CD14-positive monocyte (primary cell): Measurements from ENCODE around the gene SCAPER. TPM values are rescaled to one million over a fixed set of nuclear protein-coding genes. Genes with fewer than 3 reads are reported as not detected.

Experiments used
- DNase-seq, 3 donors: peaks; one replicate each; pipeline ENCODE4 v3.0.0-alpha.2; 2011 to 2022
- H2AFZ ChIP-seq: 2 replicates; pipeline ENCODE4 v1.6.0; 2012; ENCODE audit warnings: mild to moderate bottlenecking, low read depth, low read length, inconsistent platforms; ENCODE audit not compliant: insufficient read depth, poor library complexity, severe bottlenecking
- H3K27ac ChIP-seq, 2 donors: 1 replicate in 1 of 2; 2 replicates in 1 of 2; pipeline ENCODE4 v1.5.1; 2012 to 2013; ENCODE audit warnings: low read length in 2 of 2, control low read depth in 1 of 2, inconsistent platforms in 1 of 2, low read depth in 1 of 2, mild to moderate bottlenecking in 1 of 2
- H3K27me3 ChIP-seq, 2 donors: one replicate each; pipeline versions ENCODE4 v1.6.0 to v1.6.1; 2011 to 2013; ENCODE audit warnings: low read length in 2 of 2; ENCODE audit not compliant: control insufficient read depth in 2 of 2, insufficient read depth in 2 of 2
- H3K36me3 ChIP-seq, 2 donors: replicated peaks in 1 of 2; 1 replicate in 1 of 2; 2 replicates in 1 of 2; pipeline versions ENCODE4 v1.5.1 to v1.6.1; 2012 to 2013; ENCODE audit warnings: low read length in 2 of 2, control low read depth in 1 of 2, inconsistent platforms in 1 of 2, mild to moderate bottlenecking in 1 of 2; ENCODE audit not compliant: insufficient read depth in 2 of 2, control insufficient read depth in 1 of 2
- H3K4me1 ChIP-seq, 2 donors: 1 replicate in 1 of 2; 2 replicates in 1 of 2; pipeline versions ENCODE4 v1.5.1 to v1.6.1; 2012 to 2013; ENCODE audit warnings: low read length in 2 of 2, control low read depth in 1 of 2, inconsistent platforms in 1 of 2, mild to moderate bottlenecking in 1 of 2, moderate library complexity in 1 of 2; ENCODE audit not compliant: insufficient read depth in 2 of 2, control insufficient read depth in 1 of 2
- H3K4me2 ChIP-seq: replicated peaks from 2 replicates; pipeline ENCODE3; 2012; ENCODE audit warnings: low read length, moderate library complexity, mild to moderate bottlenecking; ENCODE audit not compliant: poor library complexity, severe bottlenecking; ENCODE audit errors: extremely low read depth
- H3K4me3 ChIP-seq, 3 experiments: fragments of 200-600 bp in 1 of 3; sonication (generic) in 1 of 3; replicated peaks in 1 of 3; 1 replicate in 2 of 3; 2 replicates in 1 of 3; pipeline ENCODE4 v1.5.1; 2011 to 2013; ENCODE audit warnings: low read length in 3 of 3, mild to moderate bottlenecking in 3 of 3, control low read depth in 2 of 3, low read depth in 2 of 3, inconsistent platforms in 1 of 3, moderate library complexity in 1 of 3
- H3K79me2 ChIP-seq: 2 replicates; pipeline ENCODE4 v1.6.0; 2012; ENCODE audit warnings: mild to moderate bottlenecking, control low read depth, inconsistent platforms, low read length, moderate library complexity; ENCODE audit not compliant: insufficient read depth
- H3K9ac ChIP-seq: 2 replicates; pipeline ENCODE4 v1.6.0; 2017; ENCODE audit warnings: low read length, mild to moderate bottlenecking; ENCODE audit not compliant: insufficient read depth, poor library complexity, severe bottlenecking
- H3K9me3 ChIP-seq, 2 donors: replicated peaks in 1 of 2; 1 replicate in 1 of 2; 2 replicates in 1 of 2; pipeline versions ENCODE4 v1.5.1 to v1.6.1; 2012 to 2013; ENCODE audit warnings: low read length in 2 of 2, control low read depth in 1 of 2; ENCODE audit not compliant: control insufficient read depth in 1 of 2, insufficient read depth in 1 of 2
- H4K20me1 ChIP-seq: 2 replicates; pipeline ENCODE4 v1.6.0; 2012; ENCODE audit warnings: mild to moderate bottlenecking, low read length, control low read depth, moderate library complexity; ENCODE audit not compliant: insufficient read depth
- H3K27ac Mint-ChIP-seq, 7 donors: one replicate each; pipeline ENCODE4 v1.8.0; 2020; ENCODE audit warnings: mild to moderate bottlenecking in 7 of 7, mixed read lengths in 7 of 7, moderate library complexity in 6 of 7, inconsistent platforms in 2 of 7
- H3K27me3 Mint-ChIP-seq, 3 donors: one replicate each; pipeline ENCODE4 v1.8.0; 2021 to 2022; ENCODE audit warnings: low read depth in 3 of 3, mild to moderate bottlenecking in 3 of 3, mixed read lengths in 3 of 3, moderate library complexity in 3 of 3, inconsistent platforms in 1 of 3
- H3K36me3 Mint-ChIP-seq, 2 donors: one replicate each; pipeline ENCODE4 v1.8.0; 2020; ENCODE audit warnings: mixed read lengths in 2 of 2, inconsistent platforms in 1 of 2, mild to moderate bottlenecking in 1 of 2
- H3K4me1 Mint-ChIP-seq: one replicate; pipeline ENCODE4 v1.8.0; 2020; ENCODE audit warnings: mild to moderate bottlenecking, mixed read lengths
- H3K4me3 Mint-ChIP-seq, 2 donors: one replicate each; pipeline ENCODE4 v1.8.0; 2020; ENCODE audit warnings: mild to moderate bottlenecking in 2 of 2, mixed read lengths in 2 of 2, moderate library complexity in 1 of 2
- H3K9me3 Mint-ChIP-seq, 7 donors: one replicate each; pipeline ENCODE4 v1.8.0; 2020 to 2022; ENCODE audit warnings: mixed read lengths in 7 of 7, mild to moderate bottlenecking in 6 of 7, moderate library complexity in 6 of 7, inconsistent platforms in 2 of 7
- WGBS: methylation state at CpG from one replicate; pipeline ENCODE4 v1.1.5; 2013; ENCODE audit warnings: missing lambda C conversion rate; ENCODE audit not compliant: insufficient coverage; 5-methylcytosine and 5-hydroxymethylcytosine counted together
- intact Hi-C, 2 donors: fragments of 100-400 bp; cut with micrococcal nuclease; formaldehyde crosslinking; loops; one replicate each; pipeline versions ENCODE4 v1.15.0 to v1.15.1; 2023
- polyA plus RNA-seq, 3 donors: library from polyadenylated mRNA; depleted of rRNA in 1 of 3; unstranded in 2 of 3; stranded (reverse) in 1 of 3; fragments of 300-500 nt in 2 of 3; fragments of >200 nt in 1 of 3; fragmentation: Illumina TruSeq in 2 of 3; gene quantifications; 1 replicate in 2 of 3; 2 replicates in 1 of 3; pipeline ENCODE4 v1.2.3, GENCODE V29; 2012 to 2021
- TF ChIP-seq, protein P1 (sequence below): fragments of 200-600 bp; IDR thresholded peaks from one replicate; pipeline ENCODE4 v1.8.0; 2022; ENCODE audit warnings: antibody characterized with exemption, mild to moderate bottlenecking

Gene SCAPER
- polyA plus RNA-seq, 3 donors, result 2.5 to 5.4 (median 4.2) TPM

DNA sequence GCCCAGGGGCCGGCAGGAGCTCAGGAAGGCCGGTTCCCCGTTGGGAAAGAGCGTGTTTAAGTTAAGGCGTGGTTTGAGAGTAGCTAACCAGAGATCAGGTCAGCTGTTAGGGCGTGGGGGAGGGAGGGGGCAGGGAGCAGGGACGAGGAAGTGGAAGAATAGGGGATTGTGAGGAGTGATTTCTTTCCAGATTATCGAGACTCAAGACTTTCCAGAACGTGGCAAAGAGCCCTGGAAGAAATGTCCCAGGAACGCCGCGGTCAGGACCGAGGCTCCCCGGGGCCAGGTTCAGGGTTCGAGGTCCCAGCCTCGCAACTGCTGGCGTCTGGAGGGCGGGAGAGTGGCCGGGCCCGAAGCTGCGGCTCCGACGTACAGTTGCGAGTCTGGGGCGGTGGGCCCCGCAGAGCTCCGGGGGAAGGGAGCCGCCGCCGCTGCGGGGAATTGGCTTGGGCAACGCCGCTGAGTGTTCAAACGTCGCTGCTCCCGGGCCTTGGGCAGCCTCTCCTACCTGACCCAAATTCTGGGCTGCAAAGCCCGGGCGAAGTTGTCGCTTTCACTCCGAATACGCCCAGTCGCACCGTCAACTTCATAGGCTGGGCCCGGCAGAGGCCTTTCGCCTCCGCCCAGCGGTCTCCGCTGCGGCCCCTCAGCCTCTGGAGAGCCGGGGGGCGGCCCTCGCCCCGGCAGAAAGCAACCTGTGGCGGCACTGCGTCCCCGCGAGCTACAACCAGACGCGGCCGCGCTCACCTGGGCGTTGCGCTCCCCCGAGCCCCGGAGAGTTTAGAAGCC, 559.1 kb downstream of the SCAPER start:
- H3K27ac ChIP-seq, result no peak overlapping the region
- peaks cover 0 to 37% (median 23%) of the 10 kb centered on the region in 7 donors for H3K9me3 Mint-ChIP-seq
- peak overlapping the region; percentile 78 for H2AFZ ChIP-seq
- 1% methylated on average over 65 of the region's 65 CpGs for WGBS
- H3K4me1 Mint-ChIP-seq, result peaks cover 36% of the 10 kb centered on the region
- peaks cover 29% of the 10 kb centered on the region for H4K20me1 ChIP-seq
- H3K9ac ChIP-seq, result peak overlapping the region; percentile 48
- TF ChIP-seq, protein P1, sequence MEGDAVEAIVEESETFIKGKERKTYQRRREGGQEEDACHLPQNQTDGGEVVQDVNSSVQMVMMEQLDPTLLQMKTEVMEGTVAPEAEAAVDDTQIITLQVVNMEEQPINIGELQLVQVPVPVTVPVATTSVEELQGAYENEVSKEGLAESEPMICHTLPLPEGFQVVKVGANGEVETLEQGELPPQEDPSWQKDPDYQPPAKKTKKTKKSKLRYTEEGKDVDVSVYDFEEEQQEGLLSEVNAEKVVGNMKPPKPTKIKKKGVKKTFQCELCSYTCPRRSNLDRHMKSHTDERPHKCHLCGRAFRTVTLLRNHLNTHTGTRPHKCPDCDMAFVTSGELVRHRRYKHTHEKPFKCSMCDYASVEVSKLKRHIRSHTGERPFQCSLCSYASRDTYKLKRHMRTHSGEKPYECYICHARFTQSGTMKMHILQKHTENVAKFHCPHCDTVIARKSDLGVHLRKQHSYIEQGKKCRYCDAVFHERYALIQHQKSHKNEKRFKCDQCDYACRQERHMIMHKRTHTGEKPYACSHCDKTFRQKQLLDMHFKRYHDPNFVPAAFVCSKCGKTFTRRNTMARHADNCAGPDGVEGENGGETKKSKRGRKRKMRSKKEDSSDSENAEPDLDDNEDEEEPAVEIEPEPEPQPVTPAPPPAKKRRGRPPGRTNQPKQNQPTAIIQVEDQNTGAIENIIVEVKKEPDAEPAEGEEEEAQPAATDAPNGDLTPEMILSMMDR, result no peak
- H3K27ac Mint-ChIP-seq, result no peak overlapping the region
- no peaks in the 10 kb centered on the region for H3K36me3 ChIP-seq
- peaks cover 39 to 48% of the 10 kb centered on the region in 2 donors for H3K4me1 ChIP-seq
- peaks cover 0 to 42% of the 10 kb centered on the region in 2 donors for H3K9me3 ChIP-seq
- peaks cover 31 to 50% of the 10 kb centered on the region in 2 donors for H3K36me3 Mint-ChIP-seq
- peak overlapping the region; percentile 37 to 77 (median 53) for H3K4me3 ChIP-seq
- intact Hi-C loops, result no loop called here
- peak; percentile 37 to 53 (median 47) for DNase-seq
- peak overlapping the region; percentile 95 for H3K4me2 ChIP-seq
- H3K27me3 ChIP-seq, result peaks cover 68 to 88% of the 10 kb centered on the region in 2 donors
- peaks cover 71 to 86% (median 71%) of the 10 kb centered on the region in 3 donors for H3K27me3 Mint-ChIP-seq
- peak overlapping the region; percentile 84 to 90 for H3K4me3 Mint-ChIP-seq
- no peaks in the 10 kb centered on the region for H3K79me2 ChIP-seq

DNA sequence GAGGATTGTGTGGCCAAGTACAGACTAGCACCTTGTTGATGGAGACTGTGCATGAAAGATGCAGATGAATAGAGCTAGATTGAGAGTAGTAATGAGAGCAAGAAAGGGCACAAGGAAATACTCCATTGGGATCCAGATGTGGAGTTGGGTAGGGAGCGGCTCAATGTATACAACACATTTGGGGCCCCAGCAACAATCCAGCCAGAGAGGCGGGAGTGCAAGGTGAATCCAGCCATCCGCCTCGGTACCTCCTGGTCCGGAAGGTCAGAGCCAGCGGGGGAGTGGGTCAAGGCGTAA, 559.6 kb downstream of the SCAPER start:
- peak overlapping the region; percentile 84 to 90 for H3K4me3 Mint-ChIP-seq
- Histone ChIP-seq H2AFZ (peak overlapping the region; percentile 78), H3K79me2 (no peaks in the 10 kb centered on the region), H3K36me3 (no peaks in the 10 kb centered on the region), H4K20me1 (peaks cover 35% of the 10 kb centered on the region), H3K4me2 (peak overlapping the region; percentile 95), H3K9ac (no peak overlapping the region), H3K27ac (no peak overlapping the region), H3K27me3 (peaks cover 72 to 91% of the 10 kb centered on the region in 2 donors), H3K4me3 (peak overlapping the region in 1 of 3 experiments; percentile 77), H3K4me1 (peaks cover 44 to 53% of the 10 kb centered on the region in 2 donors), H3K9me3 (peaks cover 3 to 47% of the 10 kb centered on the region in 2 donors)
- TF ChIP-seq, protein P1, result no peak
- peaks cover 0 to 43% (median 27%) of the 10 kb centered on the region in 7 donors for H3K9me3 Mint-ChIP-seq
- peaks cover 77 to 90% (median 77%) of the 10 kb centered on the region in 3 donors for H3K27me3 Mint-ChIP-seq
- intact Hi-C loops, result no loop called here
- H3K4me1 Mint-ChIP-seq, result peaks cover 41% of the 10 kb centered on the region
- WGBS, result 17% methylated on average over 7 of the region's 7 CpGs
- no peak for DNase-seq
- peak overlapping the region in 1 of 7 donors; percentile 43 for H3K27ac Mint-ChIP-seq
- peaks cover 29 to 46% of the 10 kb centered on the region in 2 donors for H3K36me3 Mint-ChIP-seq
